Mesenchymal stem cell (in vitro differentiated cells and primary cell): Measurements from ENCODE around the gene NMNAT1.
"Not testable (repeated sequence)": the region's sequence is repeated elsewhere in the genome, so short reads cannot be mapped to it uniquely, and the experiment has no call there.

Experiments used
- DNase-seq: peaks from one replicate; pipeline ENCODE4 v3.0.0-alpha.2; 2013
- H2AFZ ChIP-seq: one replicate; pipeline ENCODE4 v1.6.1; 2013; ENCODE audit warnings: low read depth, mild to moderate bottlenecking, control low read depth, inconsistent platforms, low read length, moderate library complexity
- H2AK5ac ChIP-seq: 2 replicates; pipeline ENCODE4 v1.6.1; 2013; ENCODE audit warnings: low read length, moderate library complexity, mild to moderate bottlenecking, inconsistent platforms; ENCODE audit not compliant: severe bottlenecking
- H2BK120ac ChIP-seq: one replicate; pipeline ENCODE4 v1.6.1; 2013; ENCODE audit warnings: low read depth, mild to moderate bottlenecking, inconsistent platforms, low read length, moderate library complexity
- H2BK12ac ChIP-seq, 2 experiments: one replicate each; pipeline ENCODE4 v1.6.1; 2013; ENCODE audit warnings: inconsistent platforms in 2 of 2, low read length in 2 of 2, mild to moderate bottlenecking in 2 of 2, moderate library complexity in 2 of 2, control low read depth in 1 of 2
- H2BK15ac ChIP-seq: one replicate; pipeline ENCODE4 v1.6.1; 2013; ENCODE audit warnings: mild to moderate bottlenecking, low read depth, inconsistent platforms; ENCODE audit not compliant: poor library complexity, severe bottlenecking
- H2BK5ac ChIP-seq: 2 replicates; pipeline ENCODE4 v1.6.1; 2013; ENCODE audit warnings: low read depth, mild to moderate bottlenecking, low read length, control low read depth, inconsistent platforms; ENCODE audit not compliant: poor library complexity, severe bottlenecking
- H3K14ac ChIP-seq, 2 experiments: one replicate each; pipeline ENCODE4 v1.6.1; 2013; ENCODE audit warnings: inconsistent platforms in 2 of 2, low read length in 2 of 2, control low read depth in 1 of 2, mild to moderate bottlenecking in 1 of 2, moderate library complexity in 1 of 2
- H3K18ac ChIP-seq, 2 experiments: one replicate each; pipeline ENCODE4 v1.6.1; 2013; ENCODE audit warnings: inconsistent platforms in 2 of 2, low read length in 2 of 2, control low read depth in 1 of 2, low read depth in 1 of 2, mild to moderate bottlenecking in 1 of 2
- H3K23ac ChIP-seq, 2 experiments: one replicate each; pipeline ENCODE4 v1.6.1; 2013; ENCODE audit warnings: inconsistent platforms in 2 of 2, low read length in 2 of 2, mild to moderate bottlenecking in 2 of 2, moderate library complexity in 2 of 2, control low read depth in 1 of 2
- H3K27ac ChIP-seq: 2 replicates; pipeline ENCODE4 v1.5.1; 2013; ENCODE audit warnings: mild to moderate bottlenecking, moderate library complexity, low read length, control low read depth, inconsistent platforms; ENCODE audit not compliant: poor library complexity, severe bottlenecking
- H3K27me3 ChIP-seq, 2 experiments: 2 replicates each; pipeline versions ENCODE4 v1.6.1 to v1.7.0; 2013; ENCODE audit warnings: low read length in 2 of 2, mild to moderate bottlenecking in 2 of 2, moderate library complexity in 2 of 2, control low read depth in 1 of 2, inconsistent platforms in 1 of 2; ENCODE audit not compliant: control insufficient read depth in 1 of 2, insufficient read depth in 1 of 2
- H3K36me3 ChIP-seq, 2 experiments: 2 replicates each; pipeline versions ENCODE4 v1.6.1 to v1.7.0; 2013; ENCODE audit warnings: low read length in 2 of 2, control low read depth in 1 of 2, inconsistent platforms in 1 of 2, low read depth in 1 of 2, mild to moderate bottlenecking in 1 of 2; ENCODE audit not compliant: insufficient read depth in 2 of 2, control insufficient read depth in 1 of 2
- H3K4ac ChIP-seq, 2 experiments: one replicate each; pipeline ENCODE4 v1.6.1; 2013; ENCODE audit warnings: inconsistent platforms in 2 of 2, low read length in 2 of 2, mild to moderate bottlenecking in 2 of 2, moderate library complexity in 2 of 2, control low read depth in 1 of 2, low read depth in 1 of 2
- H3K4me1 ChIP-seq: 2 replicates; pipeline ENCODE4 v1.6.1; 2013; ENCODE audit warnings: low read depth, low read length, control low read depth; ENCODE audit not compliant: control insufficient read depth, insufficient read depth
- H3K4me2 ChIP-seq: 2 replicates; pipeline ENCODE4 v1.6.1; 2013; ENCODE audit warnings: low read length, mild to moderate bottlenecking, inconsistent platforms; ENCODE audit not compliant: poor library complexity, severe bottlenecking
- H3K4me3 ChIP-seq, 2 experiments: 2 replicates each; pipeline versions ENCODE4 v1.5.1 to v1.7.0; 2013; ENCODE audit warnings: low read length in 2 of 2, mild to moderate bottlenecking in 2 of 2, control low read depth in 1 of 2, low read depth in 1 of 2; ENCODE audit not compliant: insufficient read depth in 1 of 2
- H3K79me1 ChIP-seq: replicated peaks from 2 replicates; pipeline ENCODE4 v1.6.1; 2013; ENCODE audit warnings: mild to moderate bottlenecking, control low read depth, low read length, inconsistent platforms; ENCODE audit not compliant: poor library complexity, severe bottlenecking
- H3K9ac ChIP-seq: 2 replicates; pipeline ENCODE4 v1.7.0; 2013; ENCODE audit warnings: mild to moderate bottlenecking, low read length, moderate library complexity
- H3K9me3 ChIP-seq: 2 replicates; pipeline ENCODE4 v1.7.0; 2013; ENCODE audit warnings: mild to moderate bottlenecking, low read length; ENCODE audit not compliant: control insufficient read depth
- H4K8ac ChIP-seq: one replicate; pipeline ENCODE4 v1.6.1; 2013; ENCODE audit warnings: inconsistent platforms, mild to moderate bottlenecking, low read length, moderate library complexity
- H4K91ac ChIP-seq: one replicate; pipeline ENCODE4 v1.6.1; 2013; ENCODE audit warnings: mild to moderate bottlenecking, low read length, inconsistent platforms
- WGBS: methylation state at CpG from one replicate; pipeline ENCODE4 v1.1.7; 2013; ENCODE audit warnings: mixed read lengths; 5-methylcytosine and 5-hydroxymethylcytosine counted together

The NMNAT1 gene

GRCh38 chr1:10014016-10014415, 70.7 kb downstream of the NMNAT1 start:
- no peak overlapping the region for H3K9ac ChIP-seq
- no peak overlapping the region for H3K4me3 ChIP-seq
- no peak overlapping the region for H2AFZ ChIP-seq
- H4K91ac ChIP-seq: no peak overlapping the region
- no peak overlapping the region for H3K23ac ChIP-seq
- no peak overlapping the region for H3K27ac ChIP-seq
- no peak overlapping the region for H2BK5ac ChIP-seq
- H2BK12ac ChIP-seq: no peak overlapping the region
- no peaks in the 10 kb centered on the region for H3K79me1 ChIP-seq
- H4K8ac ChIP-seq: no peak overlapping the region
- no peak overlapping the region for H2BK120ac ChIP-seq
- 57% methylated on average over 2 of the region's 5 CpGs for WGBS
- no peak overlapping the region for H3K4ac ChIP-seq
- no peak overlapping the region for H3K14ac ChIP-seq
- no peaks in the 10 kb centered on the region for H3K9me3 ChIP-seq
- no peaks in the 10 kb centered on the region for H3K36me3 ChIP-seq
- H3K27me3 ChIP-seq: no peaks in the 10 kb centered on the region
- peaks cover 2% of the 10 kb centered on the region for H3K4me1 ChIP-seq
- no peak overlapping the region for H3K18ac ChIP-seq
- no peak overlapping the region for H2AK5ac ChIP-seq
- no peak overlapping the region for H2BK15ac ChIP-seq
- DNase-seq: no peak
- no peak overlapping the region for H3K4me2 ChIP-seq

- Histone ChIP-seq H3K4me3 (no peak overlapping the region), H3K4me1 (peaks cover 2% of the 10 kb centered on the region), H4K8ac (no peak overlapping the region), H3K9me3 (no peaks in the 10 kb centered on the region), H3K4me2 (no peak overlapping the region), H3K27me3 (no peaks in the 10 kb centered on the region), H3K27ac (no peak overlapping the region), H3K18ac (no peak overlapping the region), H3K9ac (no peak overlapping the region), H2BK15ac (no peak overlapping the region), H2BK5ac (no peak overlapping the region), H3K79me1 (no peaks in the 10 kb centered on the region), H2BK120ac (no peak overlapping the region), H3K23ac (no peak overlapping the region), H2AFZ (no peak overlapping the region), H4K91ac (no peak overlapping the region), H3K4ac (no peak overlapping the region), H2AK5ac (no peak overlapping the region), H3K36me3 (no peaks in the 10 kb centered on the region), H3K14ac (no peak overlapping the region), H2BK12ac (no peak overlapping the region)
- no peak for DNase-seq
Measured at GRCh38 chr1:10019561-10019960, 76.3 kb downstream of the NMNAT1 start.

GRCh38 chr1:10020086-10020485, 76.8 kb downstream of the NMNAT1 start:
- Histone ChIP-seq H3K23ac (no peak overlapping the region), H2AK5ac (no peak overlapping the region), H3K36me3 (no peaks in the 10 kb centered on the region), H2BK15ac (no peak overlapping the region), H2BK120ac (no peak overlapping the region), H2BK12ac (no peak overlapping the region), H2BK5ac (no peak overlapping the region), H3K27me3 (no peaks in the 10 kb centered on the region), H3K18ac (no peak overlapping the region), H3K9me3 (no peaks in the 10 kb centered on the region), H3K14ac (no peak overlapping the region), H3K4me2 (no peak overlapping the region), H3K4me3 (no peak overlapping the region), H2AFZ (no peak overlapping the region), H3K27ac (no peak overlapping the region), H4K8ac (no peak overlapping the region), H3K79me1 (no peaks in the 10 kb centered on the region), H4K91ac (no peak overlapping the region), H3K4ac (no peak overlapping the region), H3K9ac (no peak overlapping the region), H3K4me1 (peaks cover 2% of the 10 kb centered on the region)
- WGBS: 100% methylated on average over 1 of the region's 3 CpGs
- no peak for DNase-seq

- not testable (repeated sequence) for H2BK15ac ChIP-seq, H3K14ac ChIP-seq, DNase-seq, H3K9ac ChIP-seq, H3K27me3 ChIP-seq, H2AK5ac ChIP-seq, H4K91ac ChIP-seq, H2BK120ac ChIP-seq, H3K18ac ChIP-seq, H2BK5ac ChIP-seq, H3K23ac ChIP-seq, H3K4me3 ChIP-seq, H3K4me1 ChIP-seq, H2AFZ ChIP-seq, H3K36me3 ChIP-seq, H3K9me3 ChIP-seq, H3K4me2 ChIP-seq, H3K27ac ChIP-seq, H2BK12ac ChIP-seq, H3K79me1 ChIP-seq, H4K8ac ChIP-seq, H3K4ac ChIP-seq
- 100% methylated on average over 1 of the region's 2 CpGs for WGBS
Measured at GRCh38 chr1:10020678-10021077, 77.4 kb downstream of the NMNAT1 start.
